Muscle of leg (tissue), 11 donors: ENCODE measurements around the gene TM4SF20. TPM values are rescaled to one million over a fixed set of nuclear protein-coding genes. Genes with fewer than 3 reads are reported as not detected.

Experiments
- DNase-seq: peaks from one replicate; pipeline ENCODE4 v3.0.0; 2013
- H3K27ac ChIP-seq: one replicate; pipeline ENCODE4 v1.5.1; 2013; ENCODE audit warnings: mild to moderate bottlenecking, low read length, control low read depth
- H3K27me3 ChIP-seq: one replicate; pipeline ENCODE4 v1.6.1; 2013; ENCODE audit warnings: low read length; ENCODE audit not compliant: control insufficient read depth, insufficient read depth
- H3K36me3 ChIP-seq: one replicate; pipeline ENCODE4 v1.6.1; 2013; ENCODE audit warnings: low read length; ENCODE audit not compliant: control insufficient read depth, insufficient read depth
- H3K4me1 ChIP-seq: one replicate; pipeline ENCODE4 v1.6.1; 2013; ENCODE audit warnings: low read length; ENCODE audit not compliant: control insufficient read depth, insufficient read depth
- H3K4me3 ChIP-seq: one replicate; pipeline ENCODE4 v1.5.1; 2013; ENCODE audit warnings: low read length, control low read depth
- H3K9me3 ChIP-seq: replicated peaks from 2 replicates; pipeline ENCODE4 v1.6.1; 2013; ENCODE audit warnings: low read depth, low read length; ENCODE audit not compliant: control insufficient read depth
- WGBS: methylation state at CpG from one replicate; pipeline ENCODE4 v1.1.5; 2013; ENCODE audit warnings: missing lambda C conversion rate; ENCODE audit not compliant: insufficient coverage; 5-methylcytosine and 5-hydroxymethylcytosine counted together
- polyA plus RNA-seq, 8 donors: library from polyadenylated mRNA; unstranded; fragments of 120-200 nt; gene quantifications; one replicate each; pipeline versions ENCODE4 v1.2.1 to v1.2.3, GENCODE V29; 2013; ENCODE audit warnings: inconsistent platforms in 1 of 8, low replicate concordance in 1 of 8; ENCODE audit not compliant: insufficient read length in 8 of 8, insufficient read depth in 1 of 8
- total RNA-seq: library from RNA; stranded (reverse); fragments of 120-200 nt; gene quantifications from one replicate; pipeline ENCODE4 v1.2.4, GENCODE V29; 2013

Gene TM4SF20
- total and polyA plus RNA-seq, 9 donors, result 0.07 to 1.6 (median 0.40) TPM; not detected in 6

- no peak overlapping the region for H3K4me3 ChIP-seq
- no peaks in the 10 kb centered on the region for H3K27me3 ChIP-seq
- 50% methylated on average over 1 of the region's 3 CpGs for WGBS
- no peak overlapping the region for H3K27ac ChIP-seq
- no peaks in the 10 kb centered on the region for H3K36me3 ChIP-seq
- no peaks in the 10 kb centered on the region for H3K9me3 ChIP-seq
- DNase-seq, result no peak
- peaks cover 18% of the 10 kb centered on the region for H3K4me1 ChIP-seq
These were observed 32.9 kb upstream of the TM4SF20 start for GRCh38 chr2:227411990-227412350.

- H3K4me1 ChIP-seq, result peaks cover 23% of the 10 kb centered on the region
- DNase-seq, result no peak
- no peaks in the 10 kb centered on the region for H3K36me3 ChIP-seq
- H3K27me3 ChIP-seq, result no peaks in the 10 kb centered on the region
- H3K27ac ChIP-seq, result no peak overlapping the region
- 92% methylated on average over 7 of the region's 9 CpGs for WGBS
- no peaks in the 10 kb centered on the region for H3K9me3 ChIP-seq
- no peak overlapping the region for H3K4me3 ChIP-seq
These were observed 32.3 kb upstream of the TM4SF20 start for GRCh38 chr2:227411320-227411989.

- Histone ChIP-seq H3K27me3 (no peaks in the 10 kb centered on the region), H3K9me3 (no peaks in the 10 kb centered on the region), H3K27ac (no peak overlapping the region), H3K4me1 (peaks cover 24% of the 10 kb centered on the region), H3K4me3 (no peak overlapping the region), H3K36me3 (no peaks in the 10 kb centered on the region)
- DNase-seq, result no peak
- 76% methylated on average over 2 of the region's 3 CpGs for WGBS
These were observed 31.1 kb upstream of the TM4SF20 start for GRCh38 chr2:227410191-227410590.

- Histone ChIP-seq H3K9me3 (no peaks in the 10 kb centered on the region), H3K27me3 (no peaks in the 10 kb centered on the region), H3K36me3 (no peaks in the 10 kb centered on the region), H3K4me1 (peaks cover 19% of the 10 kb centered on the region), H3K27ac (no peak overlapping the region), H3K4me3 (no peak overlapping the region)
- peak; percentile 51 for DNase-seq
- 33% methylated on average over 15 of the region's 16 CpGs for WGBS
These were observed 28.6 kb upstream of the TM4SF20 start for GRCh38 chr2:227407591-227408151.

GRCh38 chr2:227406177-227407031 lies 27.3 kb upstream of the TM4SF20 start:
- peak; percentile 93 for DNase-seq
- Histone ChIP-seq H3K36me3 (no peaks in the 10 kb centered on the region), H3K4me3 (no peak overlapping the region), H3K9me3 (no peaks in the 10 kb centered on the region), H3K27ac (peak overlapping the region; percentile 65), H3K27me3 (peaks cover 2% of the 10 kb centered on the region), H3K4me1 (peaks cover 19% of the 10 kb centered on the region)
- 9% methylated on average over 7 of the region's 7 CpGs for WGBS

GRCh38 chr2:227404585-227405271 lies 25.6 kb upstream of the TM4SF20 start:
- no peaks in the 10 kb centered on the region for H3K9me3 ChIP-seq
- DNase-seq, result no peak
- H3K27me3 ChIP-seq, result peaks cover 2% of the 10 kb centered on the region
- no CpG with 5 or more reads among the region's 4 CpGs for WGBS
- no peaks in the 10 kb centered on the region for H3K36me3 ChIP-seq
- H3K27ac ChIP-seq, result no peak overlapping the region
- H3K4me1 ChIP-seq, result peaks cover 19% of the 10 kb centered on the region
- no peak overlapping the region for H3K4me3 ChIP-seq

GRCh38 chr2:227402959-227403358 lies 23.9 kb upstream of the TM4SF20 start:
- 42% methylated on average over 1 of the region's 4 CpGs for WGBS
- H3K27ac ChIP-seq, result no peak overlapping the region
- H3K9me3 ChIP-seq, result no peaks in the 10 kb centered on the region
- DNase-seq, result no peak
- peaks cover 2% of the 10 kb centered on the region for H3K27me3 ChIP-seq
- no peak overlapping the region for H3K4me3 ChIP-seq
- H3K36me3 ChIP-seq, result no peaks in the 10 kb centered on the region
- H3K4me1 ChIP-seq, result peaks cover 19% of the 10 kb centered on the region

GRCh38 chr2:227402321-227402720 lies 23.2 kb upstream of the TM4SF20 start:
- no peak for DNase-seq
- Histone ChIP-seq H3K36me3 (no peaks in the 10 kb centered on the region), H3K9me3 (no peaks in the 10 kb centered on the region), H3K4me3 (no peak overlapping the region), H3K4me1 (peaks cover 14% of the 10 kb centered on the region), H3K27me3 (peaks cover 2% of the 10 kb centered on the region), H3K27ac (no peak overlapping the region)

GRCh38 chr2:227401550-227401949 lies 22.4 kb upstream of the TM4SF20 start:
- Histone ChIP-seq H3K9me3 (no peaks in the 10 kb centered on the region), H3K4me3 (no peak overlapping the region), H3K27ac (no peak overlapping the region), H3K36me3 (no peaks in the 10 kb centered on the region), H3K4me1 (peaks cover 7% of the 10 kb centered on the region), H3K27me3 (peaks cover 2% of the 10 kb centered on the region)
- WGBS, result 68% methylated on average over 2 of the region's 2 CpGs
- DNase-seq, result no peak
